Measurements from ENCODE around the gene DYNLL2. TPM values are rescaled to one million over a fixed set of nuclear protein-coding genes. Genes with fewer than 3 reads are reported as not detected.
A peak's percentile ranks its signal among the peaks of the same experiment; 100 is the strongest.
"Not testable (repeated sequence)": the region's sequence is repeated elsewhere in the genome, so short reads cannot be mapped to it uniquely, and the experiment has no call there.

The DYNLL2 gene
- 10 to 100 TPM; 51.7 to 69.2 (median 54.7) TPM for polyA plus RNA-seq (ENCODE audit: insufficient read depth in 1 of 5, insufficient read length in 5 of 5, low replicate concordance in 1 of 5)
- long read RNA-seq, donor 1, full-length matches to known transcripts: 18 of 18 reads
- long read RNA-seq, donor 1, partial matches to known transcripts: 0 of 18 reads
- long read RNA-seq, donor 1, other reads (novel, unspliced or antisense): 0 of 18 reads
- long read RNA-seq, donor 2, full-length matches to known transcripts: 4 of 10 reads
- long read RNA-seq, donor 2, partial matches to known transcripts: 6 of 10 reads
- long read RNA-seq, donor 2, other reads (novel, unspliced or antisense): 0 of 10 reads
- long read RNA-seq, donor 3, full-length matches to known transcripts: 11 of 11 reads
- long read RNA-seq, donor 3, partial matches to known transcripts: 0 of 11 reads
- long read RNA-seq, donor 3, other reads (novel, unspliced or antisense): 0 of 11 reads
- long read RNA-seq, donor 4, full-length matches to known transcripts: 10 of 10 reads
- long read RNA-seq, donor 4, partial matches to known transcripts: 0 of 10 reads
- long read RNA-seq, donor 4, other reads (novel, unspliced or antisense): 0 of 10 reads
- long read RNA-seq, donor 5, full-length matches to known transcripts: 11 of 11 reads
- long read RNA-seq, donor 5, partial matches to known transcripts: 0 of 11 reads
- long read RNA-seq, donor 5, other reads (novel, unspliced or antisense): 0 of 11 reads
- long read RNA-seq, donor 6, full-length matches to known transcripts: 12 of 124 reads
- long read RNA-seq, donor 6, partial matches to known transcripts: 112 of 124 reads
- long read RNA-seq, donor 6, other reads (novel, unspliced or antisense): 0 of 124 reads
- long read RNA-seq, donor 7, full-length matches to known transcripts: 4 of 4 reads
- long read RNA-seq, donor 7, partial matches to known transcripts: 0 of 4 reads
- long read RNA-seq, donor 7, other reads (novel, unspliced or antisense): 0 of 4 reads
- long read RNA-seq, donor 8, full-length matches to known transcripts: 4 of 4 reads
- long read RNA-seq, donor 8, partial matches to known transcripts: 0 of 4 reads
- long read RNA-seq, donor 8, other reads (novel, unspliced or antisense): 0 of 4 reads

DNA sequence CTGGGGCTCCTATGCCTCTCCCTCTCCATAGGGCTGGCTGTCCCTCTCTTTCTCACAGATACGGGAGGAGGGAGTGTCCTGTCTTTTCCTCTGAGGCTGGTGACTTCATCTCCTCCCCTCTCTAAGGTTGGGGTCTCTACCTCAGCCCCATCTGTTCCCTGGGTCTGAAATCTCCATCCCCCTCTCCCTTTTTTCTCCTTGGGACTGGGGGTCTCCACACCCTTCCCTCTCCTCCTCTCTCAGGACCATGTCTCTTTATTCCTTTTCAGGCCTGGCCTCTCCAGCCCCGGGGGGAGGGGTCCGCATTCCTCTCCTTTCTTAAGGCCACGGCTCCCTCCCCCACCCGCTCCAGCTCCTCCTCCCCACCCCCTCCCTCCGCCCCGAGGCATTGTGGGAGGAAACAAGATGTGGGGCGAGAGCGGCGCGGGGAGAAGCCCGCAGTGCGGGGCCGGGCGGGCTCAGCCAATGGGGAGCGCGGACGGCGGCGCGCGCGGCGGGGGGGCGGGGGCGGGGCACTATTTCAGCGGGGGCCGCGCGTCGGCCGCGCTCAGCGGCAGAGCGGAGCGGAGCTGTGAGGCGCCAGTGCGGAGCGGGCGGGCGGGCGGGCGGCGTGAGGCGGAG lies at the start of gene DYNLL2:
Gene DYNLL2 (plus strand): TSS at position 550 of the 621 bp plus-strand sequence. CDS start 3,672 bp downstream, outside the sequence.
- peak; percentile 92 to 94 for DNase-seq

GRCh38 chr17:58039975-58040374 lies 43.2 kb upstream of the DYNLL2 start:
- no peak for DNase-seq

GRCh38 chr17:58040386-58040785 lies 42.8 kb upstream of the DYNLL2 start:
- no peak for DNase-seq

DNA sequence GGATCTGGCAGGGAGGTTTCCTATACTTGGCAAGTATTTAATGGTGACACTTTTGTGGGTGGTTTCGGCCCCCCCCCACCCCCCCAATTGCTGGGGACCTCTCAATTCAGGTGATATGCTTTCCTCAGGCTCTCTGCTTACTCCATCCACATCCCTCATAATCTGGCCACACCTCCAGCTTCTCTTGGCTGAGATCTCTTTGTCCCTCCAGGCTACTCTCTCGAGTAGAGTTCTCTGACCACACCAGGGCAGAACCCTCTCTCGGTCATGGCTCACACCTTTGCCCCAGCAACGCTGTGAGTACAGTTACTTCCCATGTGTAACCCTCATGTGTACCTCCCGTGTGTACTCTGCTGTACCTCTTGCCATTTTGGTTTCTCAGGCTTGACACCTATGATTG lies 42.1 kb upstream of the DYNLL2 start:
- DNase-seq: no peak

- DNase-seq: no peak
These were observed 39.7 kb upstream of the DYNLL2 start for GRCh38 chr17:58043221-58044181.

DNA sequence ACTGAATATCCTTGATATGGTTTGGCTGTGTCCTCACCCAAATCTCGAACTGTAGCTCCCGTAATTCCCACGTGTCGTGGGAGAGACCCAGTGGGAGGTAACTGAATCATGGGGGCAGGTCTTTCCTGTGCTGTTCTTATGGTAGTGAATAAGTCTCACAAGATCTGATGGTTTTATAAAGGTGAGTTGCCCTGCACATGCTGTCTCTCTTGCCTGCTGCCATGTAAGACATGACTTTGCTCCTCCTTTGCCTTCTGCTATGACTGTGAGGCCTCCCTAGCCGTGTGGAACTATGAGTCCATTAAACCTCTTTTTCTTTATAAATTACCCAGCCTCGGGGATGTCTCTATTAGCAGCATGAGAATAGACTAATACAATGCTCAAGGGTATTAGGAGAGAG lies 39.0 kb upstream of the DYNLL2 start:
- DNase-seq: not testable (repeated sequence)

GRCh38 chr17:58046239-58047094 lies 36.8 kb upstream of the DYNLL2 start:
- DNase-seq: no peak

- no peak for DNase-seq
These were observed 35.7 kb upstream of the DYNLL2 start for GRCh38 chr17:58047376-58048150.

DNA sequence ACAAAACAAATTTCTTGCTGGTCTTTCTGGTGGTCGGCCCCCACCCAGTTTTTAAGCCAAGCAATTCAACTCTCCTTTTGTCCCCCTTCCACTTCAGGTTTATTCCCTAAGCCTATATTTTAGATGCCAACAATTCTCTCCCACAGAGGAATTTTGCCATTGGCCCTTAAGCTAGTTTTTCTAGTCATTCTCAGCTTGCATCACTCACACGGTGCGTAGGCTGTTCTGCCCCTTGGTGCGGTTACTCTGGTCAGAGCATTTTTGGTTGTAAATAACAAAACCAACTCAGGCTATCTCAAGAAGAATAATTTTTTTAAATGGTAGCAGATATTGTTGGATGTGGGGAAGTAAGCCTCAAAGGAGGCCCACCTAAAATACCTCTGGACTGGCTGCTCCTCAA lies 33.7 kb upstream of the DYNLL2 start:
- no peak for DNase-seq

GRCh38 chr17:58050966-58051365 lies 32.3 kb upstream of the DYNLL2 start:
- DNase-seq: no peak

- no peak for DNase-seq
These were observed 31.8 kb upstream of the DYNLL2 start for GRCh38 chr17:58051468-58051867.

GRCh38 chr17:58052407-58052806 lies 30.8 kb upstream of the DYNLL2 start:
- no peak for DNase-seq

GRCh38 chr17:58052945-58053715 lies 30.1 kb upstream of the DYNLL2 start:
- DNase-seq: no peak

GRCh38 chr17:58054641-58055040 lies 28.6 kb upstream of the DYNLL2 start:
- no peak for DNase-seq

- DNase-seq: no peak
These were observed 26.7 kb upstream of the DYNLL2 start for GRCh38 chr17:58056476-58056875.

DNA sequence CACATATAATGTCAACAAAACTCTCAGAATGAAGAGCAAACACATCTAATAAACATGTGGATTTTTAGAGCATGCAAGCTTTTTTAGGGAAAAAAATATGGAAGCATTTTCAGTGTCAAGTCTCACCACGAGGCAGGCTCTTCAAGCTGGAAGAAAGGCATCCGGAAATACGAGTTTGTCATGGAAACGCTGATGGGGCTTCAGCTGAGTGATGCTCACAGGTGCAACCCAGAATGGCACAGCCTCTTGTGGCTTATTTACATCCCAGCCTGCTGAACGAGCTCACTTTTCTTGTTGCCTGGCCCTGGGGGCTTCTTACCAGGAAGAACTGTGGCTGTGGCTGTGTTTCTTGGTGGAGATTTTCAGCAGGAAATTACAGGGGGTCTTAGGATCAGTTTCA lies 24.1 kb upstream of the DYNLL2 start:
- no peak for DNase-seq

- peak; percentile 82 to 88 for DNase-seq
These were observed 22.5 kb upstream of the DYNLL2 start for GRCh38 chr17:58060596-58061191.

Data from right lung (tissue), 10 donors.